ENCODE results near the gene SCFD2.

The SCFD2 gene

DNA sequence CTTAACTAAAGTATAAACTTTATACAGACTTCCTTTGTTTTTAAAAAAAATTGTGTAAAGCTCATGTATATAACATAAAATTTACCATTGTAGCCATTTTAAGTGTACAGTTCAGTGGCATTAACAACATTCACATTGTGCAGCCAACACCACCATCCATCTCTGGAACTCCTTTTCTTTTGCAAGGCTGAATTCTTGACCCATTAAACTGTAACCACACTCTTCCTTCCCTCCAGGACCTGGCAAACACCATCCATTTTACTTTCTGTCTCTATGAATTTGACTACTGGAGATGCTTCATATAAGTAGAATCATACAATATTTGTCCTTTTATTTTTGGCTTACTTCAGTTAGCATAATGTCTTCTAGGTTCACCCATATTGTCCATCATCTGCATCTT, 399.1 kb downstream of the SCFD2 start:
- TF ChIP-seq GATA3 (IDR thresholded peaks at IDR 0.05; ENCODE audit: low read depth, low read length) (no peak), GATA2 (IDR thresholded peaks at IDR 0.05; ENCODE audit: low read depth, low read length) (no peak)

GRCh38 chr4:52966172-52966571, 399.7 kb downstream of the SCFD2 start:
- TF ChIP-seq GATA2 (IDR thresholded peaks at IDR 0.05; ENCODE audit: low read depth, low read length) (no peak), GATA3 (IDR thresholded peaks at IDR 0.05; ENCODE audit: low read depth, low read length) (no peak)

DNA sequence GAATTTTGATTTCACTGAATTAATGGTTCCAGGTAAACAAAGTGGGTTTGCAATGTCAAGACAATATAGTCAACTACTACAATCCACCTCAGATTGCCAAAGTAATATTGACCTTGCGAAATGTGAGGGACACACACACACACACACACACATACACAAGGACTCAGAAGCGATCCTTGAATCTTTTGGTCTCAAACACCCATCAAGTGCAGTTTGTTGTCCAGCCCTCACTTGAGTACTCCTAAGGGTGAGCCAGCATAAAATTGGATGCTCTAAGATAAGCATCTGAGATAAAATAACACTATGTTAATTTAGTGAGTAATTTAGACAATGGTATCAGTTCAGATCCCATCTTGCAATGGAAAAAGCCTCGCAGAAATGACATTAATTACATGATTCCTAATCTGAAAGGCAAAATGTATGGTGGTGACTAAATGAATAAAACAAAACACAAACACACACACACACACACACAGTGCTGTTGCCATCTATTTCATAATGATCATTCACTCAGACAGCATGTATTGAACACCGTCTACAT, 401.2 kb downstream of the SCFD2 start:
- no peak for TF ChIP-seq GATA3 (IDR thresholded peaks at IDR 0.05; ENCODE audit: low read depth, low read length)
- TF ChIP-seq GATA2 (IDR thresholded peaks at IDR 0.05; ENCODE audit: low read depth, low read length): 0 out of 2 replicates have a peak, but pooled peaks have one; percentile 21

DNA sequence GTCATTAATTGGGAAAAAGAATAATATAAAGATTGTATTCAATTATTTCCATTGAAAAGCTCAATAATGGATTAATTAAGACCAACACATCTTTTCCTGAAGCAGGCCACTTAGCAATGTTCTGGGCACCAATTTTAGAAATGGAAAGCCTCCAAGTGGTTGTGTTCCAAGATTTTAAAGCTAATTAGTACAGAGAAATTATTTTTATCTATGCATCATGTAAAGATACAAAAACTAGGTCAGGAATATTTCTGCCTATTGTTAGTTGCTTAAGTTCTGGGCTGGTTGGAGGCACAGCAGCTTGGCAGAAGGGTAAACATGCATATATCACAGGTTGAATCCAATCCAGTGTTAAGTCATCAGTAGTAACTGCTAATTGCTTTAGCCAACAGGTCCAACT, 401.9 kb downstream of the SCFD2 start:
- TF ChIP-seq GATA2 (IDR thresholded peaks at IDR 0.05; ENCODE audit: low read depth, low read length) (no peak), GATA3 (IDR thresholded peaks at IDR 0.05; ENCODE audit: low read depth, low read length) (no peak)

GRCh38 chr4:52962721-52963120, 403.1 kb downstream of the SCFD2 start:
- TF ChIP-seq GATA2 (IDR thresholded peaks at IDR 0.05; ENCODE audit: low read depth, low read length) (no peak), GATA3 (IDR thresholded peaks at IDR 0.05; ENCODE audit: low read depth, low read length) (no peak)

DNA sequence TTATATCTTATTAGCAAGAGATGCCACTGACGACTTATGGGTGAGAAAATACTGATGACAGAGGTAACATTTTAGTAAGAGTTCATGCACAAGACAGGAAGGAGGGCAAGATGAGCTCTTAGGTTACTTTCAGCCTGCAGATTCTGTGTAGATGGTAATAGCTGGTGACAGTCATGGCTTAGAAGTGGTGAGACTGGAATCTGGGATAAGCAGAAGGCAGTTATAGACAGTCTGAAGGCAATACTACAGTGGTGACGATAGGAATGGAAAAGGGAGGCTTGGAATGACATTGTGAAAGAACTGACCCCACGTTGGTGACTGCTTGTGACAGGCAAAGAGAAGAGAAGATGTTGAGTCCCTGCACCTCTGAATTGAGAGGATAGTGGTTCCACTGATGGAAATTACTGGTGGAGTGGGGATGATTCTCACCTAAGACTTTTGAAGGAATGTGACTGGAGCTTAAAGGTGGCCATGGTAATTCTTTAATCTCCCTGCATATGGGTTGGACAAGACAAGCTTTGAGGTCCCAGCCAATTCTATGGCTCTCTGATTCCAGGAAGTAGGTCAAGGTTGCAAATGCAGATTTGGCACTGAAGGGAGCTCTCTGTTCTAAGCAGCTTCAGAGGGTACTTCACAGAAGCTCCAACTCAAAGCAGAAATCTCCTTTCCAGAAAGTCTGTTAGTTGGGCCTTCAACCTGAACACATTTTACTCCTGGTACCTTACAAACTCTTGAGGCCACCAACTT, 404.0 kb downstream of the SCFD2 start:
- TF ChIP-seq GATA3 (IDR thresholded peaks at IDR 0.05; ENCODE audit: low read depth, low read length) (no peak), GATA2 (IDR thresholded peaks at IDR 0.05; ENCODE audit: low read depth, low read length) (no peak)

DNA sequence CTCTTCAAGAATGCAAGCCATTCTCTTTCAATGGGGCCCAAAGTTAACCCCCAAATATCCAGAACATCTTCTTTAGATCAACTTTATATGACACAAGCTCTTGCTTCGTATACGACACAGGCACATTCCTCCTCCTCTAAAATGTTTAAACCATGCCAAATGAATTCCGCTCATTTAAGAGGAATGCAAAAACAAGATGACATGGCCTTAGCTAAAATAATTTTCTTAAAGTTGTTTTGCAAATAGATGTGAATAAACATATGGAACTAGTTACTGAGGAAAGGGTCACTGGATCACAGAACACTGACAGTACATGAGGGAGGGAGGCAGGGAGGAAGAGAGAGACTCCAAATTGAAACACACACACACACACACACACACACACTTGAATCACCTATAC, 406.3 kb downstream of the SCFD2 start:
- no peak for TF ChIP-seq GATA3 (IDR thresholded peaks at IDR 0.05; ENCODE audit: low read depth, low read length)
- TF ChIP-seq GATA2 (IDR thresholded peaks at IDR 0.05; ENCODE audit: low read depth, low read length): no peak

DNA sequence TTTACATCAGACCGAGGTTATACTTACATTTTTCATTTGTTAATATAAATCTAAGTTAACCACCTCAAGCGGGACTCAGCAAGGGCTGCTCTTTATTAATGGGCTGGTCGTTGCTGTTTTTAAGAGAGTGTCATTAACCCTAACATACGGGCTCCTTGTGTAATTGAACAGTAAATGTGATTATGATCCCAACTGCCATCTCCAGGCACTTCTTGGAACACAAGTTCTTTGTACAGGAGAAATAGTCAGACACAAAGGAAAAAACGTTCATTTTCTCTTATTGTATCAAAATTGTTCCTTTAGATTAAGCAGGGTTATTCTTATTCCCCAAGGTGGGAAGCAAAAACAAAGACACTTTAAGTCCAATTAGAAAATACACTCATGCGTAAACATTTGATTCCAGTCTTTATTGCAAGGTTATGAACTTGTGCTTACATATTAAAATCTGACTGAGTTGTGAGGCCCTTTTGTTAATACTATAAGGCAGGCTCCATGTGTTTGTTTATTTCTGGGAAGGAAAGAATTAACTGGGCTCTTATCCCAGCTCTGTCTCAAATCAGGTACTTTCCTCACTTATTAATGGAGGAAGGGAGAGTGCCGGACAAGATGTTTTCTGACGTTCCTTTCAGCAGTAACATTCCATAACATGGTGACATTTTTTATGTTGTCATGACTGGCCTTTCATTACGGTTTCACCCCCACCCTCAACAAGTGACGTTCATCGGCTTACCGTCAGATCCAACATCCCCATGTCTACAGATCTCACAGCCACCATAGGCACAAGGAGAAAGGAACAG, 407.8 kb downstream of the SCFD2 start:
- no peak for TF ChIP-seq GATA3 (IDR thresholded peaks at IDR 0.05; ENCODE audit: low read depth, low read length)
- TF ChIP-seq GATA2 (IDR thresholded peaks at IDR 0.05; ENCODE audit: low read depth, low read length): no peak

DNA sequence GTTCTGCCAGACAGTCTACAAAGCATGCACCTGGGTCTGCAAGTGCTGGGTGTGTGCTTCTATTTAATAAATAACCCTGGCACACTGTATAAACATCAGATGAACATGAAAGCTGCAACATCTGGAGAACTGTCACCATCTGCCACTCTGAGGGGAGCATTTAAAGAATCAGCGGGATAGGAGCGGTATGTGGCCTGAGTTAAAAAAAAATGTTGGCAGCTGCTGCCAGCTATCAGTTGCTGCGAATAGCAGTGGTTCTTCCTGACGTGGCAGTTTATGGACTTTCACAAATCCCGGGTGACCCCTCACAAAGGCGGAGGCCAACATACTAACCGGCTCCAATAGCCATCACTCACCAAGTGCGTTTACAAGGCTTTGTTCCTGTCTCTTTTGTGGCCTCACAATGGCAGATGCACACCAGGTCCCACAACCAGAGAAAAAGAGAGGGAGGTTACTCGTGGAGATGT, 408.6 kb downstream of the SCFD2 start:
- TF ChIP-seq GATA2 (IDR thresholded peaks at IDR 0.05; ENCODE audit: low read depth, low read length): no peak

DNA sequence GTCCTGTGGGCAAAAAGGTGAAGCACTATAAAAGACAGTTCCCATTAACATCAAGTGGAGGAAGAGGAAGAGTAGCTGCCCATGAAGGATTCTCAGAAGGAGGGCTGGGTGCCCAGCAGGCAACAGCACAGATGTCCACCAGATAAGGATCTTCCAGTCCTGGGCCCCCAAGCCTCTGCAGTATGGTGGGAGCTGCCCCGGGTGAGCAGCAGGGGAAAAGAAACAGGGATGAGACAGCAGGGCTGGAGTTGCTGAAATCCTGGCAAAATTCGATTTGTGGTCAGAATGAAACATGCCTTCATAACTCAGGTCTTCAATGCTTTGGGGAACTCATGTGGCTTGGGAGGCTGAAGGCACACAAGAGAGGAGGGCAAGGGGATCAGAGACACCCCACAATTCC, 409.2 kb downstream of the SCFD2 start:
- TF ChIP-seq GATA2 (IDR thresholded peaks at IDR 0.05; ENCODE audit: low read depth, low read length) (peak; percentile 80), GATA3 (IDR thresholded peaks at IDR 0.05; ENCODE audit: low read depth, low read length) (0 out of 2 replicates have a peak, but pooled peaks have one; percentile 22)

DNA sequence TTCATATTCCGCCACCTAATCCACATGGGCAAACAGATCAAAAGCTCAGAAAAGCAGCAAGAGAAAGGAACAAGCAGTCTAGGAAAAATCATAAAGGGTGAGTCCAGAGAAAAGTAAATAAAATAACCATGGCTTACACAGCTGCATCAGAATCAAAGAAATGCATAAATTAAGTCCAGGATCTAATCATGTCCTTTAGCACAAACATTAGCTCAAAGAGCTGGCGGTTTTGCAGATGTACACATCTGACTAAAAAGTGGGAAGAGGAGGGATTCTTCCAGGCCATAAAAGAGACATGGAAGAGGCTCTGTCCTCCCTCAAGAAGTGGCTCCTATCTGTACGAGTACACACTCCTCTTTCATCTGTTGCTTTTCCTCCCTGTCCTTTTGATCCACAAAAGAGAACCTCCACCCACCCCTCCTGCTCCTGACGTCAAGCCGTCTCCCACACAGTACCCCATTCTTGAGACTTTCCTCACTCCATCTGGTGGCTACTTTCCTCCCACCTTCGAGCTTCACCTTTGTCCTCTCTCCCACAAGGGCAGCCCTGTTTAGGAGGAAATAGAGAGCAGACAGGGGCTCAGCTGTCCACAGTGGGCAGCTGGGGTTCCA, 411.2 kb downstream of the SCFD2 start:
- TF ChIP-seq GATA3 (IDR thresholded peaks at IDR 0.05; ENCODE audit: low read depth, low read length): no peak
- TF ChIP-seq GATA2 (IDR thresholded peaks at IDR 0.05; ENCODE audit: low read depth, low read length): no peak

DNA sequence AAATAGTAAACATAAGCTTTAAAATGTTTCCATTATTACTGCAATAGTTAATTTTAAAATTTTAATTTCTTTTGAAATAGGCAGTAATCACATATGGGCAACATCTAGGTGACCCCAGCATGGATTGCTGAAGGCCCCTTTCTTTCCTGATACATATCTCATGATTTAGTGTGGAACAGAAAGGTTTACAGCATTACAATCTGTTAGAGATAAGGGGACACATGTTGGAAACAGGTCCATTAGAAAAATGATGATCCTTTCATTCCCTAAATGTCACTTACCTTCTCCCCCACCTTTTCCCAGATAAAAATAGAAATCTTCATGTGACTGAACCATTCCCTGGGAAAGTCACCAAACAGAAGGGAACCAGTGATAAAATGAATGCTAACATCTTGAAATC, 413.3 kb downstream of the SCFD2 start:
- TF ChIP-seq GATA3 (IDR thresholded peaks at IDR 0.05; ENCODE audit: low read depth, low read length) (peak; percentile 79), GATA2 (IDR thresholded peaks at IDR 0.05; ENCODE audit: low read depth, low read length) (peak; percentile 79)

DNA sequence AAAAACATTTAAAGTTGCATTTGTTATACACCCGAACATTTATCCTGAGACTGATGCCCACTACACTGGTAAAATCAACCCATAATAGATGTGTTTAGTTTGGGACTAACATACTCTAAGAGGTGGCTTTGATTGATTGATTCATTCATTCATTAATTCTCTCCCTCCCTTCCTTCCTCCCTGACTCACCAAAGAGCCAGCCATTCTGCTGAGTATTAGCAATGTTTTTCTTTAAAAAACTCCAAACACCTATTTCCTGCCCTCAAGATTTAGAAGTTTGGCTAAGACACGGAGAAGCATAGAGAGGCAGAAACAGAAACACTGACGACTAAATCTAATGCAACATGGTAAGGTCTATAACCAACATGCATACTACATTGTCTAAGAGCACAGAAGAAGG, 414.8 kb downstream of the SCFD2 start:
- no peak for TF ChIP-seq GATA3 (IDR thresholded peaks at IDR 0.05; ENCODE audit: low read depth, low read length)
- TF ChIP-seq GATA2 (IDR thresholded peaks at IDR 0.05; ENCODE audit: low read depth, low read length): no peak

- TF ChIP-seq GATA2 (IDR thresholded peaks at IDR 0.05; ENCODE audit: low read depth, low read length): no peak
- TF ChIP-seq GATA3 (IDR thresholded peaks at IDR 0.05; ENCODE audit: low read depth, low read length): no peak
These were observed 415.6 kb downstream of the SCFD2 start for GRCh38 chr4:52950226-52950625.

Measured in SH-SY5Y (cell line).